Chondrocyte (in vitro differentiated cells): Measurements from ENCODE around the gene ACADVL. TPM values are rescaled to one million over a fixed set of nuclear protein-coding genes. Genes with fewer than 3 reads are reported as not detected.
A peak's percentile ranks its signal among the peaks of the same experiment; 100 is the strongest.

Experiments used
- DNase-seq: peaks from one replicate; pipeline ENCODE4 v3.0.0; 2021; ENCODE audit warnings: mixed read lengths, low spot score
- H3K27ac Mint-ChIP-seq: one replicate; pipeline ENCODE4 v1.8.0; 2021; ENCODE audit warnings: mild to moderate bottlenecking, moderate library complexity, mixed read lengths; ENCODE audit not compliant: unreplicated experiment
- H3K27me3 Mint-ChIP-seq: 2 replicates; pipeline ENCODE4 v1.8.0; 2021; ENCODE audit warnings: low read depth, mixed read lengths
- H3K36me3 Mint-ChIP-seq: 2 replicates; pipeline ENCODE4 v1.8.0; 2021; ENCODE audit warnings: low read depth, mixed read lengths
- H3K4me1 Mint-ChIP-seq: 2 replicates; pipeline ENCODE4 v1.8.0; 2021; ENCODE audit warnings: low read depth, mild to moderate bottlenecking, mixed read lengths
- H3K4me3 Mint-ChIP-seq: one replicate; pipeline ENCODE4 v1.8.0; 2021; ENCODE audit warnings: mild to moderate bottlenecking, moderate library complexity, mixed read lengths; ENCODE audit not compliant: unreplicated experiment
- H3K9me3 Mint-ChIP-seq: 2 replicates; pipeline ENCODE4 v1.8.0; 2021; ENCODE audit warnings: low read depth, mixed read lengths
- total RNA-seq: library from RNA; stranded (reverse); gene quantifications from 3 replicates; pipeline ENCODE4 v1.2.1, GENCODE V29; 2021
- TF ChIP-seq, protein P1 (sequence below): fragments of 200-600 bp; sonication (generic); IDR thresholded peaks from 2 replicates; pipeline ENCODE4 v1.5.0; 2021; ENCODE audit warnings: antibody characterized with exemption, mild to moderate bottlenecking, moderate library complexity

Gene ACADVL
- total RNA-seq, 1 donor from 2014 or later = 454 TPM

DNA sequence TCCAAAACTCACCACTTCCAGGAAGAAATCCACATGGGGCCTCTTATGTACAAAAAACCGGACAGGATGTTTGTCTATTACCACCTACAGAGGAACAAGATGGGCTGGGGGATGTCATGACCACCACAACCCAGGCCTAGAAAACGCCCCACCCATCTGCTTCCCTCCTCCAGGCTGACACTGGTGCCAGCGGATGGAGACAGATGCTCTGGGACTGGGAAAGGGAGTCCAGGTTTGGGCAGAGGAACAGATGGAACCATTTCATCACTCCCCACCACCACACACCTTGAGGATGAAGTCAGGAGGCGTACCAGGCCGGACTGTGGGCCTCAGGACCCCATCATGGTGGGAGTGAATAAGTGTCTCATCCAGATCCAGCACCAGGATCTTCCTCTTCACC, 27.0 kb downstream of the ACADVL start:
- peaks cover 33% of the 10 kb centered on the region for H3K4me1 Mint-ChIP-seq
- H3K27me3 Mint-ChIP-seq = no peaks in the 10 kb centered on the region
- H3K27ac Mint-ChIP-seq = no peak overlapping the region
- DNase-seq = no peak
- TF ChIP-seq, protein P1, sequence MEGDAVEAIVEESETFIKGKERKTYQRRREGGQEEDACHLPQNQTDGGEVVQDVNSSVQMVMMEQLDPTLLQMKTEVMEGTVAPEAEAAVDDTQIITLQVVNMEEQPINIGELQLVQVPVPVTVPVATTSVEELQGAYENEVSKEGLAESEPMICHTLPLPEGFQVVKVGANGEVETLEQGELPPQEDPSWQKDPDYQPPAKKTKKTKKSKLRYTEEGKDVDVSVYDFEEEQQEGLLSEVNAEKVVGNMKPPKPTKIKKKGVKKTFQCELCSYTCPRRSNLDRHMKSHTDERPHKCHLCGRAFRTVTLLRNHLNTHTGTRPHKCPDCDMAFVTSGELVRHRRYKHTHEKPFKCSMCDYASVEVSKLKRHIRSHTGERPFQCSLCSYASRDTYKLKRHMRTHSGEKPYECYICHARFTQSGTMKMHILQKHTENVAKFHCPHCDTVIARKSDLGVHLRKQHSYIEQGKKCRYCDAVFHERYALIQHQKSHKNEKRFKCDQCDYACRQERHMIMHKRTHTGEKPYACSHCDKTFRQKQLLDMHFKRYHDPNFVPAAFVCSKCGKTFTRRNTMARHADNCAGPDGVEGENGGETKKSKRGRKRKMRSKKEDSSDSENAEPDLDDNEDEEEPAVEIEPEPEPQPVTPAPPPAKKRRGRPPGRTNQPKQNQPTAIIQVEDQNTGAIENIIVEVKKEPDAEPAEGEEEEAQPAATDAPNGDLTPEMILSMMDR = no peak
- H3K9me3 Mint-ChIP-seq = no peaks in the 10 kb centered on the region
- H3K4me3 Mint-ChIP-seq = no peak overlapping the region
- peaks cover 18% of the 10 kb centered on the region for H3K36me3 Mint-ChIP-seq

DNA sequence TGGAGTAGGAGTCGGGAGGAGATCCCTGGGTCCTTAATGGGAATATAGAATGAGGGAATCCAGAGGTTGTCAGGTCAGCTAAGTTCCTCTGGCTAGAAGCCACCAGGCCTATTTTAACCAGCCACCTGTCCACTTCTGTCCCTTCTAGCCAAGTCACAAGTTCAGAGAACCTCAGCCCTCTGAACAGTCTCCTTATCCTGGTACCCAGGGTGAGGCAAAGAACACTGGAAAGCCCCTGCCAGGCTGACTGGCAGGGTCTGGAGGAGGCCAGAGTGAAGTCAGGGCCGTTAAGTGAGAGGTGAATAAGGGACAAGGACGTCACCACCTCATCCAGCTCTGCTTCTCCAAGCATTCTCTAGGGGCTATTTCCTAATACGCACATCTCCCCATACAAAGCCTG, 29.1 kb downstream of the ACADVL start:
- H3K4me3 Mint-ChIP-seq = no peak overlapping the region
- TF ChIP-seq, protein P1 = no peak

DNA sequence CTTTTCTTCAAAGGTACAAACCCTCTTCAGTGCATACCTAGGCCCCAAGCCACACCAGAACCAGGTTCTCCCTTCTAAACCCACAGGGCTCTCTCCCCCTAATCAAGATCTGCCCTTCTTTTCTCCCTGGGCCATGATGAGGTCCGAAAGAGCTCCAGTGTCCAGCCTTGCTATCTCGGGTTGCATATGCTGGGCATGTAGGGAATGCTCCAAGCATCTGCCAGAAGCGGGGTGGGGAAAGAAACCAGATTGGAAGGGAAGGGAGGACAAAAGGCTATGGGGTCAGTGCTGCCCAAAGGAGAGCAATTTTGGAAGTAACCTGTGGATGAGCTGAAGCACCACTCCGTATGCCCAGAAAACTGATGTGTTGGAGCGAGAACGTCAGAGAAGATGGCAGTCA, 29.5 kb downstream of the ACADVL start:
- peak overlapping the region; percentile 29 for H3K4me3 Mint-ChIP-seq
- H3K27ac Mint-ChIP-seq = peak overlapping the region; percentile 37
- TF ChIP-seq, protein P1 = no peak
- no peak for DNase-seq
- H3K4me1 Mint-ChIP-seq = peaks cover 40% of the 10 kb centered on the region
- H3K27me3 Mint-ChIP-seq = no peaks in the 10 kb centered on the region
- H3K36me3 Mint-ChIP-seq = peaks cover 17% of the 10 kb centered on the region
- no peaks in the 10 kb centered on the region for H3K9me3 Mint-ChIP-seq

More for the DNA sequence above, 29.1 kb downstream of the ACADVL start:
- no peak for DNase-seq
- Mint-ChIP-seq H3K36me3 (peaks cover 17% of the 10 kb centered on the region), H3K27me3 (no peaks in the 10 kb centered on the region), H3K27ac (peak overlapping the region; percentile 37), H3K4me1 (peaks cover 37% of the 10 kb centered on the region), H3K9me3 (no peaks in the 10 kb centered on the region)

DNA sequence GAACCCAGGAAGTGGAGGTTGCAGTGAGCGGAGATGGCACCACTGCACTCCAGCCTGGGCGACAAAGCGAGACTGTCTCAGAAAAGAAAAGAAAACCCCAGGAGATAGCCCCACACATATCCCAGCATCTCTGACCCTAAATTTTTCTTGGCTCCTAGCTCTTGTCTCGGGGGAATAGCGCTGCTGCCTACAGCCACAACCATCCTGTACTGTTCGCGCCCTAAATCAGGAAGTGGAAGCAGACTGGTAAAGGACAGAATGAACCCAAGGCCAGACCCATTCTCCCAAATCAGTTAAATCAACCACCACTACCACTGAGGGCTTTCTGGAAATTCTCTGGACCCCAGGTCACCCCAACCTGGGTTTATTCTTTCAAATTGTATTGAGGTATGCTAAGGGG, 30.1 kb downstream of the ACADVL start:
- TF ChIP-seq, protein P1 = no peak
- Mint-ChIP-seq H3K27me3 (no peaks in the 10 kb centered on the region), H3K9me3 (no peaks in the 10 kb centered on the region), H3K36me3 (peaks cover 14% of the 10 kb centered on the region), H3K27ac (peak overlapping the region; percentile 92), H3K4me1 (peaks cover 41% of the 10 kb centered on the region), H3K4me3 (peak overlapping the region; percentile 98)
- no peak for DNase-seq

DNA sequence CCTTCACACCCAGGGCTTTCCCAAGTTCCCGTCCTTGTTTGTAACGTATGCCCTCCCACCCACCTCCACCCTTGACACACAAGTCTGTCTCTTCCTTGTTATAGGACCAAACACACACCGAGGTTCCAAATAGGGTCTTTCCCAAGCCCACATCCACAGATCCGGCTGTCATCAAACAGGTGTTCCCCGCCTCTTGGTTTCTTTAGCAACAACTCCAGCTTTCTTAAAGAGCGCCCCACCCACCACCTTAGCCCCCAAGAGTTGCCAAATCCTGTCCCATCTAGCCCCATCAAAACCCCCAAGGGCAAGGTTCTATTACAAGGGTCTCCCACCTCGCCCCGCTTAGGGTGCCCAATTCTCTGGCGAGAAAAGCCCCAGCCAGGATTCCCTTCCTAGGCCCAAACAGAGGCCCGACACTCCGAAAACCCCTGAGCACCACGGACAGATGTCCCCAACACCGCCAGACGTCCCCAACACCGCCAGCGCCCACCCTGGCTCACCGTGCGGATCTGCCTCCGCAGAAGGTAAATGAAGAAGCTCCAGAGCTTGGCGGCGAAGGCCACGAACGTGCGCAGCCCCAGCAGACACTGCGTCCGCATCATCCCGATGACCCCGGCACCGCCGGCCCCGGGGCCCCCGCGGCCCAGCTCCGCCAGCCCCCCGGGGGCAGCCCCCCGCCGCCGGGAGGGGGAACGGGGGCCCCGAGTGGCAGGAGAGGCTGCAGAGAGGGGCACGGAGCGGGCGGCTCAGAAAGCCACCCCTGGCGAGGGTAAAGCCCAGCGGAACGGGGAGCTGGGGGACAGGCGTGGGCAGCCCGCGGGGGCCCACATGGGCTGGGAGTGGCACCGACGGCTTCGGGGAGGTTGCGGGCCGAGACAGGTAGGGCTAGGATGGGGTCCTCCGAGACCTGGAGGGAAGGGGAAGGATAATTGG, 31.2 kb downstream of the ACADVL start:
- Mint-ChIP-seq H3K27ac (peak overlapping the region; percentile 92), H3K4me1 (peaks cover 41% of the 10 kb centered on the region), H3K9me3 (no peaks in the 10 kb centered on the region), H3K4me3 (peak overlapping the region; percentile 98), H3K36me3 (peaks cover 12% of the 10 kb centered on the region), H3K27me3 (no peaks in the 10 kb centered on the region)
- DNase-seq = no peak
- TF ChIP-seq, protein P1 = no peak
